Left lung (tissue), 10 donors: ENCODE data around the gene ZNF215. TPM values are rescaled to one million over a fixed set of nuclear protein-coding genes. Genes with fewer than 3 reads are reported as not detected.
"Not testable (repeated sequence)": the region's sequence is repeated elsewhere in the genome, so short reads cannot be mapped to it uniquely, and the experiment has no call there.

ENCODE experiments used
- ATAC-seq: fragments of 200-7000 bp; cut with Tn5 transposase; one replicate; pipeline ENCODE4 v1.9.1; 2020; ENCODE audit warnings: moderate library complexity
- DNase-seq, 4 donors: peaks; one replicate each; pipeline ENCODE4 v3.0.0-alpha.2; 2013 to 2020
- H3K27ac ChIP-seq, 2 donors: fragments of 200-600 bp; sonication (generic) in 1 of 2; one replicate each; pipeline versions ENCODE4 v1.5.0 to v1.8.0; 2020 to 2021
- H3K27me3 ChIP-seq, 2 donors: fragments of 200-600 bp; sonication (generic) in 1 of 2; one replicate each; pipeline versions ENCODE4 v1.5.0 to v1.8.0; 2020 to 2021
- H3K36me3 ChIP-seq, 2 donors: fragments of 200-600 bp; sonication (generic) in 1 of 2; one replicate each; pipeline versions ENCODE4 v1.5.0 to v1.8.0; 2020 to 2021
- H3K4me1 ChIP-seq, 2 donors: fragments of 200-600 bp; one replicate each; pipeline ENCODE4 v1.8.0; 2021
- H3K4me3 ChIP-seq, 2 donors: fragments of 200-600 bp; sonication (generic) in 1 of 2; one replicate each; pipeline versions ENCODE4 v1.5.0 to v1.8.0; 2020 to 2021; ENCODE audit warnings: mild to moderate bottlenecking in 1 of 2
- H3K9me3 ChIP-seq, 2 donors: fragments of 200-600 bp; sonication (generic) in 1 of 2; one replicate each; pipeline versions ENCODE4 v1.5.0 to v1.8.0; 2020 to 2021
- CTCF ChIP-seq, 2 donors: fragments of 200-600 bp; sonication (generic) in 1 of 2; IDR thresholded peaks; one replicate each; pipeline versions ENCODE4 v1.5.0 to v1.8.0; 2021; ENCODE audit warnings: antibody characterized with exemption in 2 of 2
- intact Hi-C, 2 donors: fragments of 100-400 bp; cut with DNase I; formaldehyde crosslinking; loops; one replicate each; pipeline versions ENCODE4 v1.11.2 to v1.14.2; 2022
- polyA plus RNA-seq, 6 donors: library from polyadenylated mRNA; unstranded; fragments of 120-200 nt; gene quantifications; one replicate each; pipeline ENCODE4 v1.2.1, GENCODE V29; 2013; ENCODE audit not compliant: insufficient read length in 6 of 6
- total RNA-seq, 2 donors: library from RNA; stranded (reverse); fragmentation: NEBNext Ultra II Directional; extraction: Animal tissue kit (Norgen Biotek cat#: 25700); gene quantifications; one replicate each; pipeline ENCODE4 v1.2.1, GENCODE V29; 2021
- donor health status: DM: no; HTN: yes; CAD: no.
- donor health status: DM: no; HTN: no; CAD: no.

Gene ZNF215
- total and polyA plus RNA-seq, 8 donors: 0.66 to 3.7 (median 1.4) TPM

GRCh38 chr11:6932145-6932544 lies 5.9 kb downstream of the ZNF215 start:
- TF ChIP-seq CTCF (IDR thresholded peaks at IDR 0.05): no peak
- intact Hi-C loops: no loop called here
- H3K4me1 ChIP-seq: peaks cover 3 to 8% of the 10 kb centered on the region in 2 donors
- H3K36me3 ChIP-seq: no peaks in the 10 kb centered on the region
- no peak overlapping the region for H3K4me3 ChIP-seq
- no peaks in the 10 kb centered on the region for H3K9me3 ChIP-seq
- no peak for ATAC-seq
- H3K27me3 ChIP-seq: no peaks in the 10 kb centered on the region
- no peak overlapping the region for H3K27ac ChIP-seq
- DNase-seq: no peak

- no peak overlapping the region for H3K4me3 ChIP-seq
- no peaks in the 10 kb centered on the region for H3K9me3 ChIP-seq
- H3K4me1 ChIP-seq: no peaks in the 10 kb centered on the region
- intact Hi-C loops: no loop called here
- no peak for ATAC-seq
- no peaks in the 10 kb centered on the region for H3K36me3 ChIP-seq
- DNase-seq: no peak
- no peak overlapping the region for H3K27ac ChIP-seq
- TF ChIP-seq CTCF (IDR thresholded peaks at IDR 0.05): no peak
- no peaks in the 10 kb centered on the region for H3K27me3 ChIP-seq
Measured at GRCh38 chr11:6941970-6942369, 15.7 kb downstream of the ZNF215 start.

GRCh38 chr11:6943131-6943530 lies 16.9 kb downstream of the ZNF215 start:
- H3K9me3 ChIP-seq: no peaks in the 10 kb centered on the region
- H3K27me3 ChIP-seq: no peaks in the 10 kb centered on the region
- no peak overlapping the region for H3K27ac ChIP-seq
- intact Hi-C loops: no loop called here
- no peak for TF ChIP-seq CTCF (IDR thresholded peaks at IDR 0.05)
- H3K36me3 ChIP-seq: no peaks in the 10 kb centered on the region
- DNase-seq (no peak), ATAC-seq (no peak)
- H3K4me1 ChIP-seq: no peaks in the 10 kb centered on the region
- H3K4me3 ChIP-seq: no peak overlapping the region

GRCh38 chr11:6954248-6954647 lies 28.0 kb downstream of the ZNF215 start:
- H3K36me3 ChIP-seq: peaks cover 0 to 15% of the 10 kb centered on the region in 2 donors
- ATAC-seq, H3K4me3 ChIP-seq, H3K9me3 ChIP-seq, H3K27ac ChIP-seq, H3K4me1 ChIP-seq, intact Hi-C loops, H3K27me3 ChIP-seq: not testable (repeated sequence)
- DNase-seq: peak in 1 of 4 donors; percentile 33

GRCh38 chr11:6962141-6962540 lies 35.9 kb downstream of the ZNF215 start:
- DNase-seq (no peak), ATAC-seq (no peak)
- no peak for TF ChIP-seq CTCF (IDR thresholded peaks at IDR 0.05)
- H3K36me3 ChIP-seq: peaks cover 0 to 2% of the 10 kb centered on the region in 2 donors
- H3K27me3 ChIP-seq: no peaks in the 10 kb centered on the region
- no peak overlapping the region for H3K4me3 ChIP-seq
- intact Hi-C loops: no loop called here
- peaks cover 0 to 4% of the 10 kb centered on the region in 2 donors for H3K9me3 ChIP-seq
- no peaks in the 10 kb centered on the region for H3K4me1 ChIP-seq
- no peak overlapping the region for H3K27ac ChIP-seq

GRCh38 chr11:6962673-6963072 lies 36.4 kb downstream of the ZNF215 start:
- no peak overlapping the region for H3K27ac ChIP-seq
- no peaks in the 10 kb centered on the region for H3K27me3 ChIP-seq
- no peak for TF ChIP-seq CTCF (IDR thresholded peaks at IDR 0.05)
- no peak for DNase-seq
- H3K4me3 ChIP-seq: no peak overlapping the region
- ATAC-seq: no peak
- intact Hi-C loops: no loop called here
- peaks cover 0 to 10% of the 10 kb centered on the region in 2 donors for H3K9me3 ChIP-seq
- H3K36me3 ChIP-seq: no peaks in the 10 kb centered on the region
- no peaks in the 10 kb centered on the region for H3K4me1 ChIP-seq
